CD4-positive, alpha-beta T cell (primary cell): ENCODE data around the gene ZMYM3. TPM values are rescaled to one million over a fixed set of nuclear protein-coding genes. Genes with fewer than 3 reads are reported as not detected.

Source experiments
- ATAC-seq: fragments of 200-7000 bp; cut with Tn5 transposase; one replicate; pipeline ENCODE4 v1.10.0; 2022; ENCODE audit warnings: mild to moderate bottlenecking; ENCODE audit not compliant: poor library complexity
- CTCF ChIA-PET: fragments of 350-600 bp; sonication (Branson Sonifier 250); formaldehyde crosslinking; loops from one replicate; lab custom pipeline; 2021; ENCODE audit warnings: antibody characterized with exemption, inconsistent platforms; lab: Charles Lee
- POLR2A ChIA-PET: fragments of 350-600 bp; sonication (Branson Sonifier 250); formaldehyde crosslinking; loops from one replicate; lab custom pipeline; 2021; ENCODE audit warnings: antibody characterized with exemption, inconsistent platforms; lab: Charles Lee
- DNase-seq, 14 experiments: peaks; one replicate each; pipeline ENCODE4 v3.0.0-alpha.2; 2013 to 2020; ENCODE audit warnings: mixed read lengths in 2 of 14
- H3K27ac ChIP-seq, 2 donors: one replicate each; pipeline versions ENCODE4 v1.5.1 to v1.7.0; 2013; ENCODE audit warnings: low read length in 2 of 2, low read depth in 1 of 2, mild to moderate bottlenecking in 1 of 2
- H3K27me3 ChIP-seq, 2 experiments: 1 replicate in 1 of 2; 2 replicates in 1 of 2; pipeline versions ENCODE4 v1.6.1 to v1.7.0; 2013; ENCODE audit warnings: low read length in 2 of 2, control low read depth in 1 of 2, mild to moderate bottlenecking in 1 of 2, moderate library complexity in 1 of 2; ENCODE audit not compliant: insufficient read depth in 2 of 2, control insufficient read depth in 1 of 2
- H3K36me3 ChIP-seq: one replicate; pipeline ENCODE4 v1.6.1; 2013; ENCODE audit warnings: low read length, control low read depth; ENCODE audit not compliant: insufficient read depth
- H3K4me1 ChIP-seq: one replicate; pipeline ENCODE4 v1.6.1; 2013; ENCODE audit warnings: low read length, control low read depth; ENCODE audit not compliant: insufficient read depth
- H3K4me3 ChIP-seq: one replicate; pipeline ENCODE4 v1.5.1; 2013; ENCODE audit warnings: mild to moderate bottlenecking, low read length, moderate library complexity
- H3K9me3 ChIP-seq, 2 experiments: 1 replicate in 1 of 2; 2 replicates in 1 of 2; pipeline versions ENCODE4 v1.6.1 to v1.7.0; 2013; ENCODE audit warnings: low read length in 2 of 2, mild to moderate bottlenecking in 2 of 2, control low read depth in 1 of 2, moderate library complexity in 1 of 2; ENCODE audit not compliant: control insufficient read depth in 1 of 2, insufficient read depth in 1 of 2
- H3K27ac Mint-ChIP-seq: one replicate; pipeline ENCODE4 v1.8.0; 2020; ENCODE audit warnings: mixed read lengths
- H3K27me3 Mint-ChIP-seq: one replicate; pipeline ENCODE4 v1.8.0; 2021; ENCODE audit warnings: mixed read lengths
- H3K36me3 Mint-ChIP-seq: one replicate; pipeline ENCODE4 v1.8.0; 2021; ENCODE audit warnings: low read depth, mixed read lengths
- H3K4me1 Mint-ChIP-seq: one replicate; pipeline ENCODE4 v1.8.0; 2021; ENCODE audit warnings: low read depth, mixed read lengths
- H3K4me3 Mint-ChIP-seq: one replicate; pipeline ENCODE4 v1.8.0; 2020; ENCODE audit warnings: mild to moderate bottlenecking, mixed read lengths
- H3K9me3 Mint-ChIP-seq: one replicate; pipeline ENCODE4 v1.8.0; 2020; ENCODE audit warnings: mixed read lengths
- intact Hi-C, 2 experiments: fragments of 100-400 bp; cut with DNase I in 1 of 2; cut with micrococcal nuclease in 1 of 2; formaldehyde crosslinking; loops; one replicate each; pipeline versions ENCODE4 v1.15.1 to v1.9.0; 2023 to 2025; cut with DNase I, micrococcal nuclease
- total RNA-seq, 174 experiments: library from RNA in 2 of 174; stranded (reverse) in 2 of 174; gene quantifications; one replicate each; pipeline ENCODE4 v1.2.3 and lab custom pipeline; 2021 to 2026
- TF ChIP-seq, protein P1 (sequence below): fragments of 200-600 bp; IDR thresholded peaks from one replicate; pipeline ENCODE4 v1.8.0; 2022; ENCODE audit warnings: antibody characterized with exemption, mild to moderate bottlenecking

Gene ZMYM3
- total RNA-seq, 2 experiments from 2014 or later: 16.7 to 17.6 TPM

DNA sequence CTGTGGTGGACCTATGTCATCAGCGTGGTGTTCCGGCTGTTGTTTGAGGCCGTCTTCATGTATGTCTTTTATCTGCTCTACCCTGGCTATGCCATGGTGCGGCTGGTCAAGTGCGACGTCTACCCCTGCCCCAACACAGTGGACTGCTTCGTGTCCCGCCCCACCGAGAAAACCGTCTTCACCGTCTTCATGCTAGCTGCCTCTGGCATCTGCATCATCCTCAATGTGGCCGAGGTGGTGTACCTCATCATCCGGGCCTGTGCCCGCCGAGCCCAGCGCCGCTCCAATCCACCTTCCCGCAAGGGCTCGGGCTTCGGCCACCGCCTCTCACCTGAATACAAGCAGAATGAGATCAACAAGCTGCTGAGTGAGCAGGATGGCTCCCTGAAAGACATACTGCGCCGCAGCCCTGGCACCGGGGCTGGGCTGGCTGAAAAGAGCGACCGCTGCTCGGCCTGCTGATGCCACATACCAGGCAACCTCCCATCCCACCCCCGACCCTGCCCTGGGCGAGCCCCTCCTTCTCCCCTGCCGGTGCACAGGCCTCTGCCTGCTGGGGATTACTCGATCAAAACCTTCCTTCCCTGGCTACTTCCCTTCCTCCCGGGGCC lies 29.7 kb downstream of the ZMYM3 start:
- H3K27ac ChIP-seq: no peak overlapping the region
- H3K27me3 ChIP-seq: no peaks in the 10 kb centered on the region
- H3K4me3 ChIP-seq: no peak overlapping the region
- no peak overlapping the region for H3K4me3 Mint-ChIP-seq
- no peaks in the 10 kb centered on the region for H3K27me3 Mint-ChIP-seq
- intact Hi-C loops: no loop called here
- POLR2A ChIA-PET: interaction anchor here (0.9 kb wide), 1 partner anchor 26 kb away, joined by 3 read pairs; no protein-coding TSS in a partner anchor
- H3K36me3 ChIP-seq: no peaks in the 10 kb centered on the region
- CTCF ChIA-PET: no interaction called here
- no peaks in the 10 kb centered on the region for H3K9me3 Mint-ChIP-seq
- no peaks in the 10 kb centered on the region for H3K36me3 Mint-ChIP-seq
- ATAC-seq (no peak), DNase-seq (no peak)
- TF ChIP-seq, protein P1, sequence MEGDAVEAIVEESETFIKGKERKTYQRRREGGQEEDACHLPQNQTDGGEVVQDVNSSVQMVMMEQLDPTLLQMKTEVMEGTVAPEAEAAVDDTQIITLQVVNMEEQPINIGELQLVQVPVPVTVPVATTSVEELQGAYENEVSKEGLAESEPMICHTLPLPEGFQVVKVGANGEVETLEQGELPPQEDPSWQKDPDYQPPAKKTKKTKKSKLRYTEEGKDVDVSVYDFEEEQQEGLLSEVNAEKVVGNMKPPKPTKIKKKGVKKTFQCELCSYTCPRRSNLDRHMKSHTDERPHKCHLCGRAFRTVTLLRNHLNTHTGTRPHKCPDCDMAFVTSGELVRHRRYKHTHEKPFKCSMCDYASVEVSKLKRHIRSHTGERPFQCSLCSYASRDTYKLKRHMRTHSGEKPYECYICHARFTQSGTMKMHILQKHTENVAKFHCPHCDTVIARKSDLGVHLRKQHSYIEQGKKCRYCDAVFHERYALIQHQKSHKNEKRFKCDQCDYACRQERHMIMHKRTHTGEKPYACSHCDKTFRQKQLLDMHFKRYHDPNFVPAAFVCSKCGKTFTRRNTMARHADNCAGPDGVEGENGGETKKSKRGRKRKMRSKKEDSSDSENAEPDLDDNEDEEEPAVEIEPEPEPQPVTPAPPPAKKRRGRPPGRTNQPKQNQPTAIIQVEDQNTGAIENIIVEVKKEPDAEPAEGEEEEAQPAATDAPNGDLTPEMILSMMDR: no peak
- H3K4me1 ChIP-seq: no peaks in the 10 kb centered on the region
- H3K27ac Mint-ChIP-seq: no peak overlapping the region
- H3K4me1 Mint-ChIP-seq: no peaks in the 10 kb centered on the region
- no peaks in the 10 kb centered on the region for H3K9me3 ChIP-seq

DNA sequence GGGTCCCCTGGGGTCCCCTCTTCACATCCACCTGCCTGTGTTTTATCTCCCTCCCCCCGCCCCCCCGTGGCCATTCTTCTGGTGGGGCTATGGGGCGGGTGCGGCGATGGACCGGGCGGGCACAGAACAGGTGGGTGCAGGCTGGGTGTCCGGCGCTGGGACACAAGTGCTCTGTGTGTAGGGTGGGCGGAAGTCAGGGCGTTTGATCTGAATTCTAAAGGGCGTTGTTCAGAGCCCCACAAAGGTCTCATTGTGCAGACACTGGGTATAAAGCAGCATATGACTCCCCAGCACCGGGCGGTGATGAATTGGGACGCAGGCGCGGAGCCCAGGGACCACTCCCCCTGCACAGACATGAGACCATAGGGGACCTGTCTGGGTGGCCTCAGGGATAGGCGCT lies 31.0 kb downstream of the ZMYM3 start, which contains the start of gene GJB1:
Gene GJB1 (plus strand): TSS at position 296 of the 400 bp plus-strand sequence. CDS start 484 bp downstream, outside the sequence.
- CTCF ChIA-PET: no interaction called here

DNA sequence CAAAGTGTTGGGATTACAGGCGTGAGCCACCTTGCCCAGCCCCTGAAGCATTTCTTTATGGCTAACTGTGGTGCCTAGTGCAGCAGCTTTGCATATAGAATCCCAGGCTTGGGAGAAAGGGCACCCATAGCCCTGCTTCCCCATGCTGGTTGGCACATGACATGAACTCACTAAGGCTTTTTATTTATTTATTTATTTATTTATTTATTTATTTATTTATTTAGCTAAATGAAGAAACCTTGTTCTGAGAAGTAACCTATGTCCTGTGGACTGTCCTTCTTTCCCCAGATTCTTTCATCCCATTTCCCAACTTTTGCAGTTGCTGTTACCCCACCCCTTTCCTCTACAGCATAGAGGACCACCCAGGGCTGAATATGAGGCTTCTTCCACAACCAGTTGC lies 32.8 kb downstream of the ZMYM3 start:
- intact Hi-C loops: no loop called here
- H3K4me3 ChIP-seq: no peak overlapping the region
- H3K27me3 ChIP-seq: no peaks in the 10 kb centered on the region
- Mint-ChIP-seq H3K27ac (no peak overlapping the region), H3K9me3 (no peaks in the 10 kb centered on the region), H3K4me3 (no peak overlapping the region), H3K27me3 (no peaks in the 10 kb centered on the region), H3K4me1 (peaks cover 6% of the 10 kb centered on the region), H3K36me3 (no peaks in the 10 kb centered on the region)
- no peaks in the 10 kb centered on the region for H3K36me3 ChIP-seq
- TF ChIP-seq, protein P1: no peak
- no peak overlapping the region for H3K27ac ChIP-seq
- CTCF ChIA-PET: no interaction called here
- H3K9me3 ChIP-seq: no peaks in the 10 kb centered on the region
- H3K4me1 ChIP-seq: no peaks in the 10 kb centered on the region
- POLR2A ChIA-PET: no interaction called here
- ATAC-seq (no peak), DNase-seq (no peak)

More for the DNA sequence above, 31.0 kb downstream of the ZMYM3 start, which contains the start of gene GJB1:
- Mint-ChIP-seq H3K27ac (no peak within 1 kb of the TSS), H3K36me3 (no peaks in the 10 kb centered on the region), H3K9me3 (no peaks in the 10 kb centered on the region), H3K27me3 (no peaks in the 10 kb centered on the region), H3K4me3 (no peak within 1 kb of the TSS), H3K4me1 (no peaks in the 10 kb centered on the region)
- POLR2A ChIA-PET: no interaction called here
- Histone ChIP-seq H3K36me3 (no peaks in the 10 kb centered on the region), H3K4me1 (no peaks in the 10 kb centered on the region), H3K27me3 (no peaks in the 10 kb centered on the region), H3K4me3 (no peak within 1 kb of the TSS), H3K9me3 (no peaks in the 10 kb centered on the region), H3K27ac (no peak within 1 kb of the TSS)
- intact Hi-C loops: no loop called here
- ATAC-seq (no peak), DNase-seq (no peak)
- TF ChIP-seq, protein P1: no peak
